Activated CD4-positive, alpha-beta T cell treated with anti-CD3 and anti-CD28 coated beads for 1 hour (primary cell): ENCODE data around the gene STK4.

Experiments
- DNase-seq: peaks from one replicate; pipeline ENCODE4 v3.0.0-alpha.2; 2020

STK4 gene

DNA sequence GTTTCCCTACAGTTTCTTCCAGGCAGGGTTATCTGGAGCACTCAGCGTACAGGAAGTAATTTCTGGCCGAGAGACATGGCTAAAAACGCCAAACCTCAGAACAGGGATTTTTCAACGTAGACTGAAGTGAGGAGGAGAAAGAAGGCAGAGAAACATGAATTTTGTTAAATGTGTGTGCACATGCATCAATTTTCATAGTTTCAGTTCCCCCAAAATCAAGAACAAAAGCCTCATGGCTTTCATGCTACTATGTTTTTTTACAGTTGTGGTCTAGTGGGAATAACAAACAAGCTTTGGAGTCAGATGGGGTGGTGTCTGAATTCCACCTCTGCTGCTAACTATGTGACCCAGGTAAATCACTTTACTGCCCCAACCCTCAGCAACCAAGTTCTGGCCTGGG is 11.0 kb upstream of the STK4 start:
- no peak for DNase-seq

DNA sequence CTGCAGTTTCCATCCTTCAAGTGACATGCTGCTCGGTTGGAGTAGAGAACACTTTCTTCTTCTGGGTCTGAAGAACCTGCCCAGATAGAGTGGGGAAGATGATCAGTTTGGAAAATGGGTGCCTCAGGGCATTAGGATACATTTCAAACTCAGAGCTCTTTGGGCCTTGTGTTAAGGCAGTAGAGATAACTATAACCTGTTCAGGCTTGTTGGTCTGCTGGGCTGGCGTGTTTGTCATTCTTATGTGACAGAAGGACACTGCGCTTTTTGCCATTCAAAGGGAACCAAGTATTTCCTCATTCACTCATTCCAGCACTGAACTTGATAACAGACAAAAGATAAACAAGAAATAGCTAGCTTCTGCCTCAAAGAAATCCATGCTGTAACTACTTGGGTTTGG is 9.9 kb upstream of the STK4 start:
- DNase-seq, result no peak

DNA sequence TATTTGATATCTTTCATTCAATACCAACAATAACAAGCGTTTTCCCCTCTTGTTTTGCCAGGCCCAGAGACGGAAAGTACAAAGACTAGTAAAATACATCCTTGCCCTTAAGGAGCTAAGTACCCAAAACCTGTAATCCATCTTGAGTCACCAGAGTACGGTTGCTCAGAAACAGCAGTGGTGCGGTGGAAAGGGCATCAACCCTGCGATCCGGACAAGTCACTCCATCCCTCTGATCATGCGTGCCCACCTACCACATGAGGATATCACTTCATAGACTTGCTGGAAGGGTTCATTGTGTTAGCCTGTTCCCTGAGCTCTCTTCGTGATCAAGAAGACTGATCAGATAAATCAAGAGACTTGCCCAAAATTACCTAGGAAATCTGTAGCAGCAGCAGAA is 8.0 kb upstream of the STK4 start:
- DNase-seq, result no peak

DNA sequence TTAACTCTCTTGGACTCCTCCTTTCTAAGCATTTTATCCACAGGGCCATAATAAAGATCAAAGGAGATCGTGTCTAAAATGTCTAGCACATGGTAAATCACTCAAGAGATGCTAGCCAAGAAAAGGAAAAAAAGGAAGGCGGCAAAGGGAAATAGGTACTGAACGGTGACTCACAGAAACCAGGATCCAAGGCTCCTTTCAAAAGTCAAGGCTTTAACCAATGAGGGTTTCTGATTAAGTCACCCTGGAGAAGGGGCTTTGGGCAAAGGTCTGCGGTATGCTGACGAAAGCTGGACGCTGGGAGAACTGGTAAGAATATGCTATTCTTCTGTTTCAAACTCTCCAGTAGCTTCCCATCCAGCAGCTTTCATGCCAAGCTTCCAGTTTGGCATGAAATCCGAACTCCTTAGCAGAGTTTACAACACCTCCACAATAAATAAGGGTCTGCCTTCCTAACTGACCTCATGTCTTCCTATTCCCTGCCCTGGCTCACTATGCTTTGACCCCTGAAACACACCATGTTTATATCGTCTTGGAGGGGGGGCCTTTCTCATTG is 7.2 kb upstream of the STK4 start:
- DNase-seq, result no peak

DNA sequence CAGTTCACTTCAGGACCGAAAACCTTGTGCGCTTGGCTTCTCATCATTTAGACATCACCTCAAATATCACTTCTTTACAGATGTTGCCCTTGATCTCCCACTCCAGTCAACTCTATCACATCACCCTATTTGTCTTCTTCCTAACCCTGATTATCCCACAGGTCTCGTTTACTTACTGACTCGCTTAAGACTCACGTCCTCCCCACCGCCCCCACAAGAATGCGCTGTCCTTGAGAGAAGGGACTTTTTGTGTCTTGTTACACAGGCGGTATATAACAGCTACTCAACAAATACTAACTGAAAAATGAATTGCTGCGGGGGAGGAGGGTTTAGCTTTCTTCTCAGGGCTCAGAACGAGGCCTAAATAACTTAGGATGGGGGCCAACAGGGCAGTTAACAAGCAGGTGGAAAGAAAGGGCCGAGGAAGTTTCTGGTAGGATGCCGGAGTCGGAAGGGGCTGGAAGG is 6.6 kb upstream of the STK4 start:
- DNase-seq, result peak; percentile 49

GRCh38 chr20:44960103-44960852 is 6.0 kb upstream of the STK4 start, which contains the start of gene TOMM34:
Gene TOMM34 (minus strand): TSS chr20:44960397. CDS start chr20:44960333, 64 bp downstream.
- peak; percentile 89 for DNase-seq

DNA sequence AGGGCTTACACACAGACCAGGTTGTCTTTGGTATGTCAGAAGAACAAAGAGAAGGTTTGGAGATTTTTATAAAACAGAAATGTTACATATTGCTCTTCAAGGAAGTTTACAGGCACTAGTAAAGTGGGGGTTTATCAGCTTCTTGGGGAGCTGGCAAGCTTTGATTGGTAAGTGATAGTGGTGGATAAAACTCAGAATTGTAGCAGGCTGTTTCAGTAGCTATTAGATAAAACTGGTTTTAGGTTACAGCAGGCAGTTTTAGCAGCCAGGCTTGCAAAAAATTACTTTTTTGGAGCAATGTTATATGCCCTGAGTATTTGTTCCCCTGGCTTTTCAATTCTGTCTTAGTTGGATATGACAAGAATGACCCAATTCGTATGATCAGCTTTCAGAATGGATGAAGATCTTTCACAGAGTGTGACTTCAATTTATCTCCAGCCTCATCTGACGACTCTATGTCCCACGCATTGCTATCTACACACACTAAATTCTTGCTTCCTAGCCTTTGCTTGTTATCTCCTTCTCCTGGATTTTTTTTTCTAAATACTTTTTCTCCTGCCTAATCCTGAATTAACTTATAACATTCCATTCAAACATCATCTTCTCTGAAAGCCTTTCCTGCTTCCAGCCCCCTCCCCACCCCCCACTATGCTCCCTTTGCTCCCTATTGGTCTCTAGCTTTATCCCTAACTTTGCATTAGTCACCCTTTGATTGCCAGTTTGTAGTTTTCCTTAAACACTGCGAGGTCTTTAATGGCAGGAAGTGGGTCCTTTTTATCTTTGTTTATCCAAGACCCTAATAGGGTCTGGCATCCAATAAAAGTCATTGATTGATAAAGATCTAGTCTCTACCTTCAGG is 5.1 kb upstream of the STK4 start:
- no peak for DNase-seq

GRCh38 chr20:44961870-44962267 is 4.4 kb upstream of the STK4 start:
- no peak for DNase-seq

DNA sequence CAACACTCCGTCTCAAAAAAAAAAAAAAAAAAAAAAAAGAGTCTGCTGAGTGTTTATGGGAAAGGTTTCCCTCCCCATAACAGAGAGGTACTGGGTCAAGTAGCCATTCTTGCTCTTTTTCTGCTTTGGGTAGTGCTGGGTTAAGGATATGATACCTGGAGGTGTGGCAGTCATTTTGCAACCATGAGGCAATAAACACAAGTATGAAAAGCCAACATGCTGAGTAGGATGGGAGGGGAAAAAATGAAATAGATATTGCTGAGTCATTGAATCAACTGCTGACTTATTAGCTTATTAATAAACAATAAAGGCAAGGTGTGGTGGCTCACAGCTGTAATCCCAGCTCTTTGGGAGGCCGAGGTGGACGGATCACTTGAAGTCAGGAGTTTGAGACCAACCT is 3.8 kb upstream of the STK4 start:
- no peak for DNase-seq

- DNase-seq, result no peak
These were observed 2.7 kb upstream of the STK4 start for GRCh38 chr20:44963325-44964215.

DNA sequence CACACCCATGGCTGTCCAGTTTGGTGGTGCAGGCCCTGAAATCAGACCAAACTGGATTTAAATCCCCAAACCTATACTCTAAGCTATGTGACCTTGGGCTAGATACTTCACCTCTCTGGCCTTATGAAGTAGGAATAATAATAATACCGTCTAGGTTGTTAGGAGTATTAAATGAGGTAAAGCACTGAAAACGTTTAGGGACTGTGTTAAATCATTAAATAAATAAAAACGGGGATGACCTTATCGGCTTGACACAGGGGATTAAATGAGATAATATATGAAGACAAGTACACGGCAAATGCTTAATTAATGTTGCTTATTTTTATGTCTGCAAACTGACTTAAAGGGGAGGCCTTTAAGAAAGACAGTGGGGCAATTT is 672 bp upstream of the STK4 start:
- no peak for DNase-seq

DNA sequence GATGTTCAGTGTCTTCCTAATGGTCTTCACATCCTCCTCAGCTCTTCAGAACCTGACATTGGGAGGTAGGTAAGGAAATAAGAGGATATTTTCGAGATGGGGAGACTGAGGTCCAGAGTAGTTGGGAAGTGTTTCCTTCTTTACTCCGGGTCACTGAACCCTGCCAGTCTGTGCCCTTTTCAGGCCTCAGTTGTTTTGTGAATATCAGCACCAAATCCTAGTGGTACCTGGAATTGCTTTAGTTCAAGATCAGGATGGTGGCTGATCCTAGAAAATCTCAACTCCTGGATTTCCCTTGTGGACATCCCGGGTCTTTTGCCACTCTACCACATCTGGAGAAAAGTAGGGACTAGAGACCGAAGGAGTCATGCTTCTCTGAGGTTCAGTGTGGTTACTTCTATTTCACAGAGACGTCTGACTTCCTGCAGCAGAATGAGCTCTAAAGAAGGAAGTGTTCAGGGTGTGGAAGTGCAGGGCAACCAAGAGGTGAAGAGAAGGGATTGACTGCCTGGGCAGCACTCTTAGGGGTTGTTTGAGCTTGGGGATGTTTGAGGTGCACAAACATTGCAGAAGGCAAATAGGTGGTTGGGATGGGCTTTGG is 995 bp downstream of the STK4 start:
- no peak for DNase-seq

- DNase-seq, result no peak
These were observed 3.1 kb downstream of the STK4 start for GRCh38 chr20:44969300-44969894.

- no peak for DNase-seq
These were observed 4.0 kb downstream of the STK4 start for GRCh38 chr20:44970243-44970757.

DNA sequence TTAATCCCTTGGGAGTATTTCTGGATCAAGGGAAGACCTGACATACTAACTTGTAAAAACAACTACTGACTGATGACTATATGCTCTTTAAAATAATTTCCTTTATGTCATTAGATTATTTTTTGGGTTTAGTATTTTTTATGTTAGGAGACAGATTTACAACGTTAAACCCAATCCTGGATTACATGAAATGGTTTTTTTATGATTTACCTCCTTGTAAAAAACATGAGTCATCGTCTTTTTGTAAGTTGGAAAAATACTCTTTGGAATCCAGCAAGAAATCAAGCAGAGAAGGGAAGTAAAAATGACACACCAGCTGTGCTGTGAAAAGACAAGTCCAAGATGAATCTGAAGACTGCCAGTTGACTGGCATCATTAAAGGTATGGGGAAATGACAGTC is 6.7 kb downstream of the STK4 start:
- DNase-seq, result no peak

GRCh38 chr20:44976698-44977097 is 10.4 kb downstream of the STK4 start:
- no peak for DNase-seq

- DNase-seq, result peak; percentile 47
These were observed 12.8 kb downstream of the STK4 start for GRCh38 chr20:44979090-44979621.

DNA sequence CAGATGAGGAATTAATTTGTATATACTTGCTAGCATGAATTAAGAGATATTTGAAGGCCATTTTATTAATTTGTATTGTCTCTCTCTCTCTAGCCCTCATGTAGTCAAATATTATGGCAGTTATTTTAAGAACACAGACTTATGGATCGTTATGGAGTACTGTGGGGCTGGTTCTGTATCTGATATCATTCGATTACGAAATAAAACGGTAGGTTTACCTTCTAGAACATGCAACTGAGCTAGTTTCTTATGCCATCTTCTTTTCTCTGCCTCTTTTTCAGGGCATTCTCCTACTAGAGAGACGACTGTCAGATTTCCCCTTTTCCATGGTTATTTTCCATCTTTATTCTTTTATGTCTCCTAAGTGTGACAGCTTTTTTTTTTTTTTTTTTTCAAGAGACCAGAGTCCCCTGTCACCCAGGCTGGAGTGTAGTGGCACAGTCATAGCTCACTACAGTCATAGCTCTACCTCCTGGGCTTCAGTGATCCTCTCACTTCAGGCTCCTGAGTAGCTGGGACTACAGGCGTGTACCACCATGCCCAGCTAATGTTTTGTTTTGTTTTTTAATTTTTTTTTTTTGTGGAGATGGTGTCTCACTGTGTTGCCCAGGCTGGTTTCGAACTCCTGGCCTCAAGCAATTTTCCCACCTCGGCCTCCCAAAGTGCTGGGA is 15.6 kb downstream of the STK4 start:
- DNase-seq, result no peak

GRCh38 chr20:44983093-44983674 is 16.9 kb downstream of the STK4 start:
- DNase-seq, result no peak

- no peak for DNase-seq
These were observed 22.4 kb downstream of the STK4 start for GRCh38 chr20:44988631-44989171.
